ENCODE measurements around the gene GPR137C. TPM values are rescaled to one million over a fixed set of nuclear protein-coding genes. Genes with fewer than 3 reads are reported as not detected.

Gene GPR137C
- total RNA-seq, 1 experiment from 2014 or later, result 1.2 TPM

DNA sequence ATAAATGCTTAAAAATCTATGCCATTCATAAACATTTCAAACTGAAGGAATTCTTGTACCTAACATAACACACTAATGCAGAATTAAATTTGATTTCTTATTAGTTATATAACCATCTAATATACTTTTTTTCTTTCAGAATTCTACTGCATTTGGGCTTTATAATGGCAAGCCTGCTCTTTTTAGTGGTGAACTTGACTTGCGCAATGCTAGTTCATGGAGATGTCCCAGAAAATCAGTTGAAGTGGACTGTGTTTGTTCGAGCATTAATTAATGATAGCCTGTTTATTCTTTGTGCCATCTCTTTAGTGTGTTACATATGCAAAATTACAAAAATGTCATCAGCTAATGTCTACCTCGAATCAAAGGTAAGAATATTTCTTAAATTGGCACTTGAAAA is 47.3 kb downstream of the GPR137C start:
- Histone ChIP-seq H3K36me3 (ENCODE audit: low read depth) (no peaks in the 10 kb centered on the region), H3K9me2 (ENCODE audit: insufficient read depth) (no peaks in the 10 kb centered on the region), H3K4me1 (replicated peaks; ENCODE audit: insufficient read depth) (no peaks in the 10 kb centered on the region), H3K27me3 (ENCODE audit: insufficient read depth, low read depth) (no peaks in the 10 kb centered on the region), H3K79me2 (ENCODE audit: low read depth) (no peaks in the 10 kb centered on the region), H2AFZ (no peak overlapping the region), H4K20me1 (ENCODE audit: insufficient read depth) (no peaks in the 10 kb centered on the region), H3F3A (ENCODE audit: insufficient read depth, low read depth) (no peaks in the 10 kb centered on the region), H3K9me3 (ENCODE audit: insufficient read depth, low read depth) (peaks cover 5% of the 10 kb centered on the region; the same call in 1 of the 2 replicates), H3K4me2 (no peak overlapping the region), H3K4me3 (no peak overlapping the region), H3K27ac (no peak overlapping the region)
- no peak for DNase-seq
- intact Hi-C loops (cut with micrococcal nuclease; ENCODE audit: unreplicated experiment), result no loop called here
- ChIA-PET POLR2A (ENCODE audit: unreplicated experiment) (no interaction called here), CTCF (no interaction called here)
- no peak for TF ChIP-seq EZH2 (IDR thresholded peaks at IDR 0.05; ENCODE audit: low read depth)
- TF ChIP-seq, protein P1, sequence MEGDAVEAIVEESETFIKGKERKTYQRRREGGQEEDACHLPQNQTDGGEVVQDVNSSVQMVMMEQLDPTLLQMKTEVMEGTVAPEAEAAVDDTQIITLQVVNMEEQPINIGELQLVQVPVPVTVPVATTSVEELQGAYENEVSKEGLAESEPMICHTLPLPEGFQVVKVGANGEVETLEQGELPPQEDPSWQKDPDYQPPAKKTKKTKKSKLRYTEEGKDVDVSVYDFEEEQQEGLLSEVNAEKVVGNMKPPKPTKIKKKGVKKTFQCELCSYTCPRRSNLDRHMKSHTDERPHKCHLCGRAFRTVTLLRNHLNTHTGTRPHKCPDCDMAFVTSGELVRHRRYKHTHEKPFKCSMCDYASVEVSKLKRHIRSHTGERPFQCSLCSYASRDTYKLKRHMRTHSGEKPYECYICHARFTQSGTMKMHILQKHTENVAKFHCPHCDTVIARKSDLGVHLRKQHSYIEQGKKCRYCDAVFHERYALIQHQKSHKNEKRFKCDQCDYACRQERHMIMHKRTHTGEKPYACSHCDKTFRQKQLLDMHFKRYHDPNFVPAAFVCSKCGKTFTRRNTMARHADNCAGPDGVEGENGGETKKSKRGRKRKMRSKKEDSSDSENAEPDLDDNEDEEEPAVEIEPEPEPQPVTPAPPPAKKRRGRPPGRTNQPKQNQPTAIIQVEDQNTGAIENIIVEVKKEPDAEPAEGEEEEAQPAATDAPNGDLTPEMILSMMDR (conservative IDR thresholded peaks at IDR 0.05), result no peak
- no TSS peak for BruUV-seq (replicated peaks)

DNA sequence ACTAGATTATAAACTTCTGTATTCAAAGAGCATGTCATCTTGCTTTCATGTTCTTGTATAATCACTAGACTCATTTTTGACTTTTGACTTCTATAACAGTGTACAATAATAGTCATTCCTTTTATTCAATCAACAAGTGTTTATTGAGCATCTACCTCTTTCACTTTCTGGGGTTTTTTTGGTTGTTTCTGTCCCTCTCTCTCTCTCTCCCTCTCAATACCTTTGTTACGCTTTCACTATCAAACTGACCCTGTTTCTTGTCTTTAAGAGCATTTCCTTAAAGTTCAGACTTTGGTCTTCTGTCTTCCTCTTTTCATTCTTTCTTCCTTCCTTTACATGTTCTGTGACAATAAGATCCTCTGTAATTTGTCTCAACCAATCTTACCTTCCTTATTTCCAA is 49.5 kb downstream of the GPR137C start:
- Histone ChIP-seq H3K4me2 (no peak overlapping the region), H4K20me1 (ENCODE audit: insufficient read depth) (no peaks in the 10 kb centered on the region), H3K79me2 (ENCODE audit: low read depth) (no peaks in the 10 kb centered on the region), H3K4me1 (replicated peaks; ENCODE audit: insufficient read depth) (no peaks in the 10 kb centered on the region), H3K27me3 (ENCODE audit: insufficient read depth, low read depth) (no peaks in the 10 kb centered on the region), H3K27ac (no peak overlapping the region), H2AFZ (0 out of 2 replicates have a peak overlapping the region, but pooled peaks have one; percentile 33), H3F3A (ENCODE audit: insufficient read depth, low read depth) (no peaks in the 10 kb centered on the region), H3K4me3 (no peak overlapping the region), H3K36me3 (ENCODE audit: low read depth) (no peaks in the 10 kb centered on the region), H3K9me3 (ENCODE audit: insufficient read depth, low read depth) (peaks cover 7% of the 10 kb centered on the region; the same call in 1 of the 2 replicates), H3K9me2 (ENCODE audit: insufficient read depth) (no peaks in the 10 kb centered on the region)
- BruUV-seq (replicated peaks), result no TSS peak
- POLR2A ChIA-PET (ENCODE audit: unreplicated experiment), result no interaction called here
- intact Hi-C loops (cut with micrococcal nuclease; ENCODE audit: unreplicated experiment), result no loop called here
- TF ChIP-seq, protein P1 (conservative IDR thresholded peaks at IDR 0.05), result no peak
- TF ChIP-seq EZH2 (IDR thresholded peaks at IDR 0.05; ENCODE audit: low read depth), result no peak
- CTCF ChIA-PET, result no interaction called here
- no peak for DNase-seq

DNA sequence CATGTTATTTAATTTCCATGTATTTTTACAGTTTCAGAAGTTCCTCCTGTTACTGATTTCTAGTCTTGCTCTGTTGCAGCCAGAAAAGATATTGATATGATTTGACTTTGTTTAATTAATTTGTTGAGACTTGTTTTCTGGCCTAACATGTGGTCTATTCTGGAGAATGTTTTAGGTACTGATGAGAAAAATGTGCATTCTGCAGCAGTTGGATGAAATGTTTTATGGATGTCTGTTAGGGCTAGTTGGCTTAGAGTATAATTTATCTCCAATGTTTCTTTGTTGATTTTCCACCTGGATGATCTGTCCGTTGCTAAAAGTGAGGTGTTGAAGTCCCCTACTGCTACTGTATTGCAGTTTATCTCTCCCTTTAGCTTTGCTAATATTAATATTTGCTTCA is 54.4 kb downstream of the GPR137C start:
- no peaks in the 10 kb centered on the region for H3K9me2 ChIP-seq (ENCODE audit: insufficient read depth)
- no peaks in the 10 kb centered on the region for H4K20me1 ChIP-seq (ENCODE audit: insufficient read depth)
- no peak overlapping the region for H2AFZ ChIP-seq
- intact Hi-C loops (cut with micrococcal nuclease; ENCODE audit: unreplicated experiment), result no loop called here
- H3K9me3 ChIP-seq (ENCODE audit: insufficient read depth, low read depth), result peaks cover 7% of the 10 kb centered on the region; the same call in 1 of the 2 replicates
- no peak overlapping the region for H3K4me2 ChIP-seq
- H3K27me3 ChIP-seq (ENCODE audit: insufficient read depth, low read depth), result no peaks in the 10 kb centered on the region
- ChIA-PET CTCF (no interaction called here), POLR2A (ENCODE audit: unreplicated experiment) (no interaction called here)
- no peaks in the 10 kb centered on the region for H3K36me3 ChIP-seq (ENCODE audit: low read depth)
- no peaks in the 10 kb centered on the region for H3K4me1 ChIP-seq (replicated peaks; ENCODE audit: insufficient read depth)
- BruUV-seq (replicated peaks), result no TSS peak
- no peak overlapping the region for H3K27ac ChIP-seq
- no peak for DNase-seq
- H3K79me2 ChIP-seq (ENCODE audit: low read depth), result no peaks in the 10 kb centered on the region
- no peaks in the 10 kb centered on the region for H3F3A ChIP-seq (ENCODE audit: insufficient read depth, low read depth)
- TF ChIP-seq, protein P1 (conservative IDR thresholded peaks at IDR 0.05), result no peak
- TF ChIP-seq EZH2 (IDR thresholded peaks at IDR 0.05; ENCODE audit: low read depth), result no peak
- no peak overlapping the region for H3K4me3 ChIP-seq

Measured in PC-9 (cell line).